ENCODE data around the gene SLC15A4.

Gene SLC15A4

DNA sequence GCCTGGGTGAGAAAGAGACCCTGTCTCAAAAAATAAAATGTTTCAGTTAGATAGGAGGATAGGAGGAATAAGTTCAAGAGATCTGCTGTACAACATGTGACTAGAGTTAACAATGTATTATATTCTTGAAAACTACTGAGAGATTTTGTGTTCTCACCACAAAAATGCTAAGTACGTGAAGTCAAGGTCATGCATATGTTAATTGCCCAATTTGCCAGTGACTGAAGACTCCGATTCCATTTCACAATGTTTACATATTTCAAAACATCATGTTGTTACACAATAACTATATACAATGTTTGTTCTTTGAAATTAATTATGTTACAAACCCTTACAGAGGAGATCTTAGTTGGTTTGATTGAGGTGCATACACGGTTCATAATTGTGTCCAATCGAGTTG lies 52.1 kb downstream of the SLC15A4 start:
- Mint-ChIP-seq H3K36me3 (no peaks in the 10 kb centered on the region), H3K4me3 (no peak overlapping the region), H3K27me3 (peaks cover 4% of the 10 kb centered on the region), H3K27ac (no peak overlapping the region), H3K4me1 (no peaks in the 10 kb centered on the region), H3K9me3 (no peaks in the 10 kb centered on the region)

DNA sequence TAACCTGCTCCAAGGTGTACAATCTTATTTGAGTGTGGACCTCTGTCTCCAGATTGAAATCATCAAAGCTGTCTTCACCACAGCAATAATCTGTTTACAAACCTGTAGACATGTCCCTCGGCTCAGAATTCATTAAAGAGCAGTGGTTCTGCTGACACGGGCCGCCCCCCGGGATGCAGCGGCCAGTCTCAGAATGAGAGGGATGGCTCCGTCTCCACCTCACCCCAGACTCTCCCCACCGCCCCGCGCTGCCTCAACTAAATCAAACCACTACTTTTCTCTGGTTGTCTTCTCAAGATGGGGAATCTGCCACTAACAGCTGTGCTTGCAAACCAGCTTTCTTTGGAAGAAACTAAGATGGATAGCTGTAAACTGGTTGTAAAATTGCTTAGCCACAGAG lies 56.2 kb downstream of the SLC15A4 start:
- Mint-ChIP-seq H3K27me3 (peaks cover 6% of the 10 kb centered on the region), H3K4me1 (peaks cover 6% of the 10 kb centered on the region), H3K36me3 (no peaks in the 10 kb centered on the region), H3K9me3 (no peaks in the 10 kb centered on the region), H3K4me3 (no peak overlapping the region), H3K27ac (no peak overlapping the region)

DNA sequence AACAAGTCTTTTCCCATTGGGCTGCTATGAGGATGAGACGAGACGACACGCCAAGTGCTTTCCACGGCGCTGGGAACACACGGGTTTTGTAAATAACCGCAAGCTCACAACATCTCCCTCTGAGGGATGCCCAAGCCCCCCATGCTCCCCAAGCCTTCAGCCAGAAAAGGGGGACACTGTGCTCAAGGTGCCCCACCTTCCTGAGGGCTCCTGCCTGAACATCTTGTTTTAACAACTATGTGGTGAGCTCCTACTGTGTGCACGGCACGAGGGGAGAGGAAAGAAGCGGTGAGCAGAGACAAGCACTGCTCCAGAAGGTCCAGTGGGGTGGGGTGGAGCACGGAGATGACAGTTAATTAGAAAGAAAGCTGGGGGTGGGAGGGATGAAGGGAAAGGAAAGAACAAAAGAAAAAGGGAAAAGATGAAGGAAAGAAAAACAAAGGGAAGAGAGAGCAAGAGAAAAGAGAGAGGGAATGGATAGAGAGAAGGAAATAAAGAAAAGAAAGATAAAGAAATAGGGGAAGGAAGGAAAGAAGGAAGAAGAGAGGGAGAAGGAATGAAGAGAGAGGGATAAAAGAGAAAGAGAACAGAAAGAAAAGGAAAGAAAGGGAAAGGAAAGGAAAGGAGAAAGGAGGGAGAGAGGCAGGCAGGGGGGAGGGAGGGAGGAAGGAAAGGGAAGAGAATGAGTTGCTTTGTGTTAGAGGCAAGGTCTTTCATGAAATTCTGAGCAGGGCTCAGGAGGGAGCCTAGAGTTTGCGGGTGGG lies 56.8 kb downstream of the SLC15A4 start:
- no peak overlapping the region for H3K27ac Mint-ChIP-seq
- peaks cover 6% of the 10 kb centered on the region for H3K4me1 Mint-ChIP-seq
- peaks cover 6% of the 10 kb centered on the region for H3K27me3 Mint-ChIP-seq
- H3K9me3 Mint-ChIP-seq: no peaks in the 10 kb centered on the region
- no peaks in the 10 kb centered on the region for H3K36me3 Mint-ChIP-seq
- H3K4me3 Mint-ChIP-seq: no peak overlapping the region

DNA sequence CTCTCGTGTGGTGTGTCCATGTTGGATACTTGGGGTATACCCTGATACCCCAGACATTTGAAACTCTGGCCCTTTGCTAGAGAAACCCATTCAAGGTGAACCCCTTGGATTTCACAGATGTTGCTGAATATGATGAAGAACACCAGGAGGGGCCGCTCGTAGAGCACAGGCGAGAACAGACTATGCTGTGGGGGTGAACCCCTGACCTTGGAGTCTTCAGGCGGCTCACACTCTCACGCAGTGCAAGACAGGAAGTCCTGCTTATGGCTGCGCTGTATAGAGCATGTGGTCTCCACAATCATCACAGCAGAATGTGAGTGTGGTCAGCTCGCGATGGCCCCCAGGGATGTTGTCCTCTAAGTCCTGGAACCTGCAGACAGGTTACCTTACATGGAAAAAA lies 60.4 kb downstream of the SLC15A4 start:
- H3K27ac Mint-ChIP-seq: no peak overlapping the region
- no peak overlapping the region for H3K4me3 Mint-ChIP-seq
- no peaks in the 10 kb centered on the region for H3K9me3 Mint-ChIP-seq
- peaks cover 6% of the 10 kb centered on the region for H3K4me1 Mint-ChIP-seq
- peaks cover 4% of the 10 kb centered on the region for H3K27me3 Mint-ChIP-seq
- no peaks in the 10 kb centered on the region for H3K36me3 Mint-ChIP-seq

DNA sequence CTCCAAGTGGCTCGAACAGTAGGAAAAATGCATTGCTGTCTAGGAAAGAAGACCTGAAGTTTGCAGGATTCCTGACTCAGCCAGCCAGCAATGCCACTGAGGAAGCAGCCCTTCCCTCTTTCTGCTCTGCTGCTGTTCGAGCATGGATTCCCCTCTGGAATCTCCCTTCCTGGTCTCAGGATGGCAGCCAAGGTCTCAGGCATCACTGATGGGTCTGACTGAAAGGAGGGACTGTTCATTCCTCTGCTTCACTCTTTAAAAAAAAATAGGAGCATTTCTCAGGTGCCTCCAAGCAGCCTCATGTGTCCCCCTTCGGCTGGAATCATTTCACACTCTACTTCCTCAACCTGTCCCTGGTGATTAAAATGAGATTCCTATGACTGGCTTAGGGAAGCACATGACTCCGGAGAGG lies 62.4 kb downstream of the SLC15A4 start:
- Mint-ChIP-seq H3K9me3 (no peaks in the 10 kb centered on the region), H3K4me3 (no peak overlapping the region), H3K27ac (no peak overlapping the region), H3K36me3 (no peaks in the 10 kb centered on the region), H3K27me3 (peaks cover 2% of the 10 kb centered on the region), H3K4me1 (peaks cover 6% of the 10 kb centered on the region)

DNA sequence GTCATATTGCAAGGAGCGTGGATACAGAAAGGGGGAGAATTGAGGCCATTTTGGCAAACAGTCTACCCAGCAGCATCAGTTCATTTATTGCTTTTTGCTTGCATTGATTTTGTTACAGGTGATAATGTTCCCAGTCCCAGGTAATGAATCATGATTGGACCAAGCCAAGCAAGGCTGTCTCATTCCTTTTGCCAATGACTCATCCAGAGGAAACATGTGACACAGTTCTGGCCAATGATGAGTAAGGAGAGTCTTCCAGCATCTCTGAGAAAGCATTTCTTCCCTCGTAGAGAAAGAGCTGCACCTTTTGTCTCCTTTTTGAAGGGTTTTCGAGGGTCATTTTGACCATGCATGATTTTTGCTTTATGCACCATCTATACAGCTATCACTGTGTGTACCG lies 68.2 kb downstream of the SLC15A4 start:
- Mint-ChIP-seq H3K4me3 (no peak overlapping the region), H3K27ac (no peak overlapping the region), H3K36me3 (no peaks in the 10 kb centered on the region), H3K9me3 (no peaks in the 10 kb centered on the region), H3K27me3 (no peaks in the 10 kb centered on the region), H3K4me1 (no peaks in the 10 kb centered on the region)

DNA sequence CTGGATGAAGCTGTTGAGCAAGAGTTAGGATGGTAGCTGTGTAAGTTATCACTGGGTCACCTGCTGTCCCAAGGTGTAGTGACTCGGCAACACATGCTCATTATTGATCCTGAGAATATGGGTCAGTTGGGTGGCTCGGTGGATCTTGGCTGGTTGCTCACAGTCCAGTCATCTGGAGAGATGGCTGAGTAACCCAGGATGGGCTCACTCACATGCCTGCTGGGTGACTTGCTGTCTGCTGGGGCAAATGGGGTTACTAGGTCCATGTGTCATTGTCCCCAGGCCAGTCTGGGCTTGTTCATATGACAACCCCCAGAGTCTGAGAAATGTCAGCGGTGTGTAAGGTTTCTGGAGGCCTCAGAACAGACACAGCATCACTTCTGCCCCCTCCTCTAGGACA lies 69.5 kb downstream of the SLC15A4 start:
- Mint-ChIP-seq H3K9me3 (no peaks in the 10 kb centered on the region), H3K36me3 (no peaks in the 10 kb centered on the region), H3K27ac (no peak overlapping the region), H3K27me3 (no peaks in the 10 kb centered on the region), H3K4me3 (no peak overlapping the region), H3K4me1 (no peaks in the 10 kb centered on the region)

DNA sequence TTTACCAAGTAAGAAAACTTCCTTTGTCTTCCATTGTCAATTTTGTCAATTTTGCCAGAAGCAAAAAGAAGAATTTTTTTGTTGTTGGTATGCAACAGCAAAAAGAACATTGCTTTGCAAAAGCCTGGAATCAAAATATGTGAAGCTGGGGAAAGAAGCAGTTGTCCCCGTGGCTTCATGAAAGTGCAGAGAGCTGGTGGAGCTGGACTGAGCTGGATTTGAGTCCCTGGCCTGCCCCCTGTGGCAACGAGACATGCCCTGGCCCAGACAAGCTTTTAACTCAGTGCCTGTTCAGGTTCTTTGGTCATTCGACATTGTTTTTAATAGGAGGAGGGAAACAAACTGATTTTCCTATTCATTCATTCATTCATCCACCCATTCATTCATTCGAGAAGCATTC lies 70.3 kb downstream of the SLC15A4 start:
- Mint-ChIP-seq H3K36me3 (no peaks in the 10 kb centered on the region), H3K27me3 (no peaks in the 10 kb centered on the region), H3K4me3 (no peak overlapping the region), H3K4me1 (no peaks in the 10 kb centered on the region), H3K9me3 (no peaks in the 10 kb centered on the region), H3K27ac (no peak overlapping the region)

DNA sequence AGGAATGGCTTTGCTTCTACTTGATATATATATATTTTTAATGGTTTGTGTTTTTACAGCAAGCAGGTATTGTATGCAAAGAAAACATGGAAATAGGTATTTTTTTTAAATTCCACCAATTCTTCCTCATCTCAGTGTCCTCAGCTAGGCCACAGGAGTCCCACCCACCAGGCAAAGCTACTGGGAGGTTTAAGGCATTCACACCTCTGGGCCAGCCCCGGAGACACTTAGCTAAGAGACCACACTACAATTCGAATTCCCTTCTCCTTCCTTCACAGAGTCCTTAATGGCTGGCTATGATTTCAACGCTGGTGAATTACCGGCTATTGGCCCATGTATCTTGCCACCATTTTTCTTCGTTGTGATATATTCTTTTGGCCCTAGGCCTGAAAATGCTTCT lies 71.4 kb downstream of the SLC15A4 start:
- Mint-ChIP-seq H3K27me3 (no peaks in the 10 kb centered on the region), H3K9me3 (no peaks in the 10 kb centered on the region), H3K4me1 (no peaks in the 10 kb centered on the region), H3K4me3 (no peak overlapping the region), H3K27ac (no peak overlapping the region), H3K36me3 (no peaks in the 10 kb centered on the region)

DNA sequence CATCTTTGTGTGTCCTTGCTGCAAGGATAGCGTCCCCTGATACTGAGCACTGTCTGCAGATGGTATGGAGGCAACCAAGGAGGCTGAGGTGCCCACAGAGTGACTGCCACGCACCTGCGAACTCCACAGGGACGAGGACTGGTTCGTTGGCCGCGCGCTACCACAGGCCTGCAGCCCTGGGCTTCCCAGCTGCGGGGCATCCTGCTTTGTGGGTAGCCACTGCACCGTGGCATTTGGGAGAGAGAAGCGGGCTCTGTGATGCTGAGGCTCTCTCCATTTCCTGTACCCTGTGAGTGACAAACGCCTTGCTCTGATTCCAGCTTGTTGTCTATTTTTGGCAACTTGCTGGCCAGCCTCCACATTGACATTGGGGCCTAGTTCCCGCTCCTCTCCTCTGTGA lies 76.3 kb downstream of the SLC15A4 start:
- Mint-ChIP-seq H3K9me3 (no peaks in the 10 kb centered on the region), H3K4me3 (no peak overlapping the region), H3K4me1 (no peaks in the 10 kb centered on the region), H3K27me3 (no peaks in the 10 kb centered on the region), H3K27ac (no peak overlapping the region), H3K36me3 (no peaks in the 10 kb centered on the region)

DNA sequence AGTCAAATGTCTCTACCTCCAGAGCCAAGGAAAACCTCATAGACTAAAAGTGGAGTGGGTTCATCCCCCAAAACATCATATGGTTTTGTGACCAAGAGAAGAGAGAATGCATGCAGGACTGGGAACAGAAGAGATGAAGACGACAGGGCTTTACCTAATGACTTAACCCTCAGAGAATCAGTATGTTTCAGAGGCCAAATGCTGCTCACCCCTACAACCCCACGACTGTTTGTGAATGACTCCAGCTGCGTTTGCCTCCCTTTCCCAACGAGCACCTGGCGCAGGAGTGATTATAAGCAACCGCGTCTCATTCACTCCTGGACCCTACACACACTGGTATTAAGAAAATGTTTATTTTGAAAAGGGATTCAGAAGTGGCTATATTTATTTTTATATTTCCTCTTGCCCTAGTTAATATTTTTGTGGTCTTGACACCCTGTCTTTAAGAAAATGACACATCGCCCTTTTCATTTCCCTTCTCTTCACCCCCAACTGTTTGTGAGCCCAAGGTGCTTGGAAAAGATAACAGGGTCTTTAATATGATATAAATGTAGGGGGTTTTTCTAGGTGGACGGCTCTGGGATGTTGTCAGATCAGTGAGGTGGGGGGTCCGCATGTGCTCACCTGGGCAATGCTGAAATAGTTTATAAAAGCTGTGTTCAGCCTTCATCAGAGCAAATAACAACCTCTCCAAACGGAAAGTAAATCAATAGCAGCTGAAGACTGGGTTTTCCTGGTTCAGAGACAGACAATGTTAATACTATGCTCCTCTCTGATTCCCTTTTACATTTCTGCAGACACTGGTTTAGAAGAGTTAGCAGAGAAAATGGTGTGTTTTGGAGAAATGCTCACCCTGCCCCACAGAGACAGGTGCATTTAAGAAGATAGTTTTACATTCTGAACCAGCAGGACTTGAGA lies 77.7 kb downstream of the SLC15A4 start:
- Mint-ChIP-seq H3K27ac (no peak overlapping the region), H3K36me3 (no peaks in the 10 kb centered on the region), H3K4me1 (no peaks in the 10 kb centered on the region), H3K9me3 (no peaks in the 10 kb centered on the region), H3K27me3 (no peaks in the 10 kb centered on the region), H3K4me3 (no peak overlapping the region)

DNA sequence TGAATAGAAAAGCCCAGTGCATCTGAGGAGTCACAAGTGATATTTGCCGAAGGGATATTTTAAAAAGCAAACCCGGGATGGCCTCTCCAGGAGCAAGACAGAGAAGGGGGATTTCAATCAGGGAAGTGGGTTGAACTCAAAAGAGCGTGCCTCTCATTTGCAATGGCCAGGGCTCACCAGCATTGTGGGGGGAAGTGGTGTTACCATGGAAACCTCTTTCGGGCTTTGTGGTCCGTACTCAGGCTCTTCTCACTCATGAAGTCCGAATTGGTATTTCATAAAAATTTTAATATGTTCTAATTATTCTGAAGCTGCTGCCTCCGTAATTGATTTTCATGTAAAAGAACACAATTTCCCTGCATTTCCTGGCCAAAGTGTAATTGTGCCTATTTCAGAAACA lies 79.8 kb downstream of the SLC15A4 start:
- Mint-ChIP-seq H3K27me3 (no peaks in the 10 kb centered on the region), H3K4me1 (no peaks in the 10 kb centered on the region), H3K9me3 (peaks cover 7% of the 10 kb centered on the region), H3K4me3 (no peak overlapping the region), H3K36me3 (no peaks in the 10 kb centered on the region), H3K27ac (no peak overlapping the region)
